ENCODE data around the gene P2RX1.
"Not testable (repeated sequence)": the region's sequence is repeated elsewhere in the genome, so short reads cannot be mapped to it uniquely, and the experiment has no call there.

- not testable (repeated sequence) for TF ChIP-seq POLR2A, CTCF (IDR thresholded peaks at IDR 0.05)
Observed at GRCh38 chr17:3854204-3854603, 62.1 kb downstream of the P2RX1 start.

All from uterus (tissue), 2 donors.